ENCODE results near the gene MKNK1. TPM values are rescaled to one million over a fixed set of nuclear protein-coding genes. Genes with fewer than 3 reads are reported as not detected.

MKNK1 gene
- total RNA-seq, 1 donor from 2014 or later: 16.8 TPM

GRCh38 chr1:46520063-46520911 lies 83.8 kb downstream of the MKNK1 start:
- Histone ChIP-seq H3K4me3 (ENCODE audit: low read depth, low read length) (no peak overlapping the region), H3K36me3 (ENCODE audit: control insufficient read depth, insufficient read depth, low read length) (no peaks in the 10 kb centered on the region), H3K27me3 (ENCODE audit: control insufficient read depth, insufficient read depth, low read length) (no peaks in the 10 kb centered on the region)
- DNase-seq (ENCODE audit: low read depth): peak; percentile 77
- TF ChIP-seq CTCF (IDR thresholded peaks at IDR 0.05; ENCODE audit: insufficient read depth, low read length, severe bottlenecking): no peak
- peak; percentile 47 for FAIRE-seq

- DNase-seq (ENCODE audit: low read depth) (peak; percentile 30), FAIRE-seq (no peak)
- Histone ChIP-seq H3K27me3 (ENCODE audit: control insufficient read depth, insufficient read depth, low read length) (no peaks in the 10 kb centered on the region), H3K36me3 (ENCODE audit: control insufficient read depth, insufficient read depth, low read length) (no peaks in the 10 kb centered on the region), H3K4me3 (ENCODE audit: low read depth, low read length) (no peak overlapping the region)
- no peak for TF ChIP-seq CTCF (IDR thresholded peaks at IDR 0.05; ENCODE audit: insufficient read depth, low read length, severe bottlenecking)
These were observed 84.9 kb downstream of the MKNK1 start for GRCh38 chr1:46519209-46519608.

GRCh38 chr1:46517932-46518498 lies 86.1 kb downstream of the MKNK1 start:
- DNase-seq (ENCODE audit: low read depth) (no peak), FAIRE-seq (peak; percentile 7)
- TF ChIP-seq CTCF (IDR thresholded peaks at IDR 0.05; ENCODE audit: insufficient read depth, low read length, severe bottlenecking): no peak
- no peaks in the 10 kb centered on the region for H3K36me3 ChIP-seq (ENCODE audit: control insufficient read depth, insufficient read depth, low read length)
- no peaks in the 10 kb centered on the region for H3K27me3 ChIP-seq (ENCODE audit: control insufficient read depth, insufficient read depth, low read length)
- H3K4me3 ChIP-seq (ENCODE audit: low read depth, low read length): no peak overlapping the region

GRCh38 chr1:46517010-46517600 lies 87.0 kb downstream of the MKNK1 start:
- no peaks in the 10 kb centered on the region for H3K27me3 ChIP-seq (ENCODE audit: control insufficient read depth, insufficient read depth, low read length)
- H3K4me3 ChIP-seq (ENCODE audit: low read depth, low read length): no peak overlapping the region
- peak; percentile 20 for TF ChIP-seq CTCF (IDR thresholded peaks at IDR 0.05; ENCODE audit: insufficient read depth, low read length, severe bottlenecking)
- peak; percentile 82 for DNase-seq (ENCODE audit: low read depth)
- peak; percentile 83 for FAIRE-seq
- H3K36me3 ChIP-seq (ENCODE audit: control insufficient read depth, insufficient read depth, low read length): no peaks in the 10 kb centered on the region

- Histone ChIP-seq H3K4me3 (ENCODE audit: low read depth, low read length) (no peak overlapping the region), H3K36me3 (ENCODE audit: control insufficient read depth, insufficient read depth, low read length) (no peaks in the 10 kb centered on the region), H3K27me3 (ENCODE audit: control insufficient read depth, insufficient read depth, low read length) (no peaks in the 10 kb centered on the region)
- DNase-seq (ENCODE audit: low read depth): no peak
- TF ChIP-seq CTCF (IDR thresholded peaks at IDR 0.05; ENCODE audit: insufficient read depth, low read length, severe bottlenecking): no peak
- FAIRE-seq: no peak
These were observed 87.7 kb downstream of the MKNK1 start for GRCh38 chr1:46516200-46516950.
